D721Med (cell line): ENCODE data around the gene LRRC25.

ENCODE experiments used
- DNase-seq: peaks from one replicate; pipeline ENCODE4 v3.0.0; 2011; ENCODE audit warnings: low spot score; ENCODE audit not compliant: insufficient read length
- FAIRE-seq: peaks from 2 replicates; lab custom pipeline; 2011; peaks lifted over from hg19 to GRCh38; lab: Jason Lieb, UNC
- CTCF ChIP-seq: IDR thresholded peaks from 2 replicates; pipeline ENCODE4 v1.5.1; 2012; ENCODE audit warnings: mild to moderate bottlenecking, control low read depth; ENCODE audit not compliant: insufficient read depth; ENCODE audit errors: missing control alignments

LRRC25 gene

GRCh38 chr19:18379803-18380747 lies 17.3 kb downstream of the LRRC25 start:
- FAIRE-seq, result no peak

GRCh38 chr19:18377026-18377425 lies 20.4 kb downstream of the LRRC25 start:
- no peak for DNase-seq
- TF ChIP-seq CTCF, result no peak
- no peak for FAIRE-seq

More at GRCh38 chr19:18379803-18380747, 17.3 kb downstream of the LRRC25 start:
- DNase-seq, result no peak
- no peak for TF ChIP-seq CTCF

GRCh38 chr19:18373892-18374629 lies 23.4 kb downstream of the LRRC25 start:
- DNase-seq (no peak), FAIRE-seq (no peak)
- TF ChIP-seq CTCF, result no peak

- no peak for TF ChIP-seq CTCF
- DNase-seq (no peak), FAIRE-seq (no peak)
These were observed 24.0 kb downstream of the LRRC25 start for GRCh38 chr19:18373407-18373891.

- DNase-seq (no peak), FAIRE-seq (no peak)
- TF ChIP-seq CTCF, result no peak
These were observed 28.8 kb downstream of the LRRC25 start for GRCh38 chr19:18368504-18369222.

- FAIRE-seq (no peak), DNase-seq (no peak)
These were observed 31.4 kb downstream of the LRRC25 start for GRCh38 chr19:18366021-18366435.

More at GRCh38 chr19:18366021-18366435, 31.4 kb downstream of the LRRC25 start:
- no peak for TF ChIP-seq CTCF
